H9 (cell line): ENCODE measurements around the gene NKAIN4. TPM values are rescaled to one million over a fixed set of nuclear protein-coding genes. Genes with fewer than 3 reads are reported as not detected.
A peak's percentile ranks its signal among the peaks of the same experiment; 100 is the strongest.

Source experiments
- DNase-seq: peaks from one replicate; pipeline ENCODE4 v3.0.0-alpha.2; 2017
- H2AFZ ChIP-seq: one replicate; pipeline ENCODE4 v1.6.1; 2013; ENCODE audit warnings: mild to moderate bottlenecking, low read length, control low read depth, moderate library complexity
- H2AK5ac ChIP-seq: 2 replicates; pipeline ENCODE4 v1.6.1; 2013; ENCODE audit warnings: low read length, control low read depth, mixed read lengths; ENCODE audit not compliant: insufficient read length
- H2BK120ac ChIP-seq: one replicate; pipeline ENCODE4 v1.6.1; 2013; ENCODE audit warnings: low read depth, mild to moderate bottlenecking, low read length, control low read depth, inconsistent platforms; ENCODE audit not compliant: poor library complexity, severe bottlenecking
- H2BK12ac ChIP-seq: 2 replicates; pipeline ENCODE4 v1.6.1; 2013; ENCODE audit warnings: low read length, control low read depth, mixed read lengths, low read depth; ENCODE audit not compliant: insufficient read length
- H2BK15ac ChIP-seq: 2 replicates; pipeline ENCODE4 v1.6.1; 2013; ENCODE audit warnings: low read depth, low read length, control low read depth
- H2BK20ac ChIP-seq: one replicate; pipeline ENCODE4 v1.6.1; 2013; ENCODE audit warnings: low read depth, mild to moderate bottlenecking, low read length, control low read depth, inconsistent platforms; ENCODE audit not compliant: poor library complexity, severe bottlenecking
- H2BK5ac ChIP-seq: 2 replicates; pipeline ENCODE4 v1.6.1; 2013; ENCODE audit warnings: low read length, control low read depth, mixed read lengths; ENCODE audit not compliant: insufficient read length
- H3K14ac ChIP-seq: 2 replicates; pipeline ENCODE4 v1.6.1; 2013; ENCODE audit warnings: low read length, control low read depth; ENCODE audit not compliant: insufficient read depth
- H3K18ac ChIP-seq: 2 replicates; pipeline ENCODE4 v1.6.1; 2013; ENCODE audit warnings: low read depth, mild to moderate bottlenecking, mixed read lengths, low read length, control low read depth; ENCODE audit not compliant: insufficient read length
- H3K23ac ChIP-seq: 2 replicates; pipeline ENCODE4 v1.6.1; 2013; ENCODE audit warnings: low read length, control low read depth, mixed read lengths, low read depth; ENCODE audit not compliant: insufficient read length
- H3K23me2 ChIP-seq: 2 replicates; pipeline ENCODE4 v1.6.1; 2013; ENCODE audit warnings: low read depth, mild to moderate bottlenecking, mixed read lengths, low read length, control low read depth; ENCODE audit not compliant: insufficient read length, poor library complexity, severe bottlenecking
- H3K27ac ChIP-seq: 2 replicates; pipeline ENCODE4 v1.5.1; 2013; ENCODE audit warnings: low read length, control low read depth, mixed read lengths, low read depth; ENCODE audit not compliant: insufficient read length
- H3K27me3 ChIP-seq: 2 replicates; pipeline ENCODE4 v1.6.1; 2013; ENCODE audit warnings: low read length, control low read depth, inconsistent platforms; ENCODE audit not compliant: insufficient read depth
- H3K4ac ChIP-seq: 2 replicates; pipeline ENCODE4 v1.6.1; 2013; ENCODE audit warnings: low read depth, mild to moderate bottlenecking, control low read depth, inconsistent platforms, low read length, moderate library complexity
- H3K4me1 ChIP-seq: 2 replicates; pipeline ENCODE4 v1.6.1; 2013; ENCODE audit warnings: low read length, control low read depth, inconsistent platforms; ENCODE audit not compliant: insufficient read depth
- H3K4me2 ChIP-seq: 2 replicates; pipeline ENCODE4 v1.6.1; 2013; ENCODE audit warnings: low read length, control low read depth, mixed read lengths; ENCODE audit not compliant: insufficient read length, insufficient read depth
- H3K56ac ChIP-seq: 2 replicates; pipeline ENCODE4 v1.6.1; 2013; ENCODE audit warnings: low read depth, mild to moderate bottlenecking, mixed read lengths, low read length, control low read depth; ENCODE audit not compliant: insufficient read length
- H3K79me1 ChIP-seq: 2 replicates; pipeline ENCODE4 v1.6.1; 2013; ENCODE audit warnings: low read depth, mild to moderate bottlenecking, moderate library complexity, low read length, control low read depth, inconsistent platforms; ENCODE audit not compliant: insufficient read depth, poor library complexity, severe bottlenecking
- H3K79me2 ChIP-seq: 2 replicates; pipeline ENCODE4 v1.6.1; 2013; ENCODE audit warnings: low read length, control low read depth, inconsistent platforms; ENCODE audit not compliant: insufficient read depth
- H3K9ac ChIP-seq: 2 replicates; pipeline ENCODE4 v1.6.1; 2013; ENCODE audit warnings: low read length, control low read depth, mixed read lengths; ENCODE audit not compliant: insufficient read length; ENCODE audit errors: extremely low read depth
- H3K9me3 ChIP-seq: one replicate; pipeline ENCODE4 v1.6.1; 2013; ENCODE audit warnings: low read depth, low read length, inconsistent platforms; ENCODE audit not compliant: control insufficient read depth
- H3T11ph ChIP-seq: one replicate; pipeline ENCODE4 v1.6.1; 2013; ENCODE audit warnings: mild to moderate bottlenecking, low read length, control low read depth, inconsistent platforms
- H4K20me1 ChIP-seq: one replicate; pipeline ENCODE4 v1.6.1; 2013; ENCODE audit not compliant: control insufficient read depth, insufficient read length, insufficient read depth
- H4K5ac ChIP-seq: 2 replicates; pipeline ENCODE4 v1.6.1; 2013; ENCODE audit warnings: low read depth, mild to moderate bottlenecking, mixed read lengths, low read length, control low read depth; ENCODE audit not compliant: insufficient read length
- H4K8ac ChIP-seq: replicated peaks from 2 replicates; pipeline ENCODE4 v1.6.1; 2013; ENCODE audit warnings: low read length, control low read depth, mixed read lengths, low read depth; ENCODE audit not compliant: insufficient read length
- H4K91ac ChIP-seq: 2 replicates; pipeline ENCODE4 v1.6.1; 2013; ENCODE audit warnings: low read depth, mild to moderate bottlenecking, moderate library complexity, mixed read lengths, low read length, control low read depth; ENCODE audit not compliant: insufficient read length
- H3K27ac Mint-ChIP-seq, 3 experiments: 2 replicates in 2 of 3; 3 replicates in 1 of 3; pipeline ENCODE4 v1.8.0; 2020 to 2021; ENCODE audit warnings: mixed read lengths in 3 of 3, mild to moderate bottlenecking in 1 of 3, moderate library complexity in 1 of 3
- H3K27me3 Mint-ChIP-seq: 2 replicates; pipeline ENCODE4 v1.8.0; 2021; ENCODE audit warnings: low read depth, mild to moderate bottlenecking, moderate library complexity, mixed read lengths
- H3K36me3 Mint-ChIP-seq, 3 experiments: 2 replicates in 2 of 3; 3 replicates in 1 of 3; pipeline ENCODE4 v1.8.0; 2020 to 2021; ENCODE audit warnings: low read depth in 3 of 3, mixed read lengths in 3 of 3; ENCODE audit not compliant: insufficient read depth in 1 of 3
- H3K4me1 Mint-ChIP-seq, 2 experiments: 2 replicates each; pipeline ENCODE4 v1.8.0; 2020; ENCODE audit warnings: mixed read lengths in 2 of 2
- H3K4me3 Mint-ChIP-seq, 2 experiments: 2 replicates in 1 of 2; 3 replicates in 1 of 2; pipeline ENCODE4 v1.8.0; 2020 to 2021; ENCODE audit warnings: mild to moderate bottlenecking in 2 of 2, mixed read lengths in 2 of 2, moderate library complexity in 1 of 2
- H3K9me3 Mint-ChIP-seq, 2 experiments: 2 replicates in 1 of 2; 3 replicates in 1 of 2; pipeline ENCODE4 v1.8.0; 2020; ENCODE audit warnings: mild to moderate bottlenecking in 2 of 2, mixed read lengths in 2 of 2, moderate library complexity in 1 of 2
- CTCF ChIP-seq: fragments of 200-600 bp; sonication (generic); conservative IDR thresholded peaks from 3 replicates; pipeline ENCODE4 v1.8.0; 2021; ENCODE audit warnings: antibody characterized with exemption, mild to moderate bottlenecking
- WGBS: extraction: QIAGEN DNeasy Blood & Tissue Kit; methylation state at CpG from one replicate; pipeline ENCODE4 v1.1.7; 2013; ENCODE audit warnings: missing lambda C conversion rate, low lambda C conversion rate, mixed read lengths; ENCODE audit not compliant: insufficient read length; ENCODE audit errors: extremely low coverage; 5-methylcytosine and 5-hydroxymethylcytosine counted together
- total RNA-seq: library from RNA; stranded (reverse); gene quantifications from 2 replicates; pipeline ENCODE4 v1.2.1, GENCODE V29; 2021

The NKAIN4 gene
- total RNA-seq, 1 experiment from 2014 or later, result 20.9 TPM

- Mint-ChIP-seq H3K9me3 (no peaks in the 10 kb centered on the region), H3K27me3 (peaks cover 10% of the 10 kb centered on the region), H3K36me3 (peaks cover 3 to 18% (median 14%) of the 10 kb centered on the region in 3 experiments; a peak in 6 of 7 replicates), H3K4me1 (peaks cover 9 to 26% of the 10 kb centered on the region in 2 experiments), H3K4me3 (no peak overlapping the region), H3K27ac (peak overlapping the region in 1 of 3 experiments; percentile 80; a peak in 1 of 7 replicates)
- Histone ChIP-seq H3K79me2 (no peaks in the 10 kb centered on the region), H4K91ac (no peak overlapping the region), H3K18ac (no peak overlapping the region), H4K5ac (no peak overlapping the region), H2BK5ac (no peak overlapping the region), H3K79me1 (no peaks in the 10 kb centered on the region), H2AFZ (no peak overlapping the region), H2BK20ac (no peak overlapping the region), H2AK5ac (no peak overlapping the region), H3K56ac (no peak overlapping the region), H4K20me1 (no peaks in the 10 kb centered on the region), H3K23me2 (no peaks in the 10 kb centered on the region), H3K4ac (no peak overlapping the region), H4K8ac (no peak overlapping the region), H3K9ac (no peak overlapping the region), H3K14ac (no peak overlapping the region; the same call in 1 of the 2 replicates), H2BK12ac (no peak overlapping the region), H3K27me3 (no peaks in the 10 kb centered on the region), H3K23ac (no peak overlapping the region), H3T11ph (no peak overlapping the region), H3K4me1 (no peaks in the 10 kb centered on the region; the same call in 1 of the 2 replicates), H2BK120ac (no peak overlapping the region), H3K27ac (no peak overlapping the region), H3K4me2 (no peak overlapping the region), H2BK15ac (no peak overlapping the region), H3K9me3 (no peaks in the 10 kb centered on the region)
- no peak for TF ChIP-seq CTCF
- DNase-seq, result no peak
- WGBS, result no CpG with 5 or more reads among the region's 16 CpGs
Measured at GRCh38 chr20:63292292-63292701, 38.0 kb upstream of the NKAIN4 start.
